ENCODE data around the gene ARID3B.

ARID3B gene

DNA sequence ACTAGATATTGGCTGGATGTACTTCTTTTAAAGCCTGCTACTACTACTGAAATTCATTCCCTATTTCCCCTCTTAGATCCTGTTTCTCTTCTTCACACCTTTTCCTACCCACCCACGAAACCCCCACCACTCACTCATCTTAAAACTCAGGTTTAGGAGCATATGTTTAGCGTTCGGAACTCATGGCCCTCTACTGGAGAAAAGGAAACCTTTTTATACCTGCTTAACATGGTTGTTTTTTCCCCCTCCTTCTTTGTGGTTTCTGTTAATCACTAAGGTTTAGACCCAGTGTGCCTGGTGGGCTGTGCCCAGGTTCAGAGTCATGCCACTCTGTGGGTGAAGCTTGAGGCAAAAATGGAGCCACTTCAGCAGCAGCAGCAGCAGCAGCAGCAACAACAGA, 2.6 kb downstream of the ARID3B start:
- H4K20me1 ChIP-seq (ENCODE audit: insufficient read depth) = no peaks in the 10 kb centered on the region
- peaks cover 58% of the 10 kb centered on the region for H3K4me1 ChIP-seq (ENCODE audit: low read depth, poor library complexity, severe bottlenecking)
- TF ChIP-seq, protein P1, sequence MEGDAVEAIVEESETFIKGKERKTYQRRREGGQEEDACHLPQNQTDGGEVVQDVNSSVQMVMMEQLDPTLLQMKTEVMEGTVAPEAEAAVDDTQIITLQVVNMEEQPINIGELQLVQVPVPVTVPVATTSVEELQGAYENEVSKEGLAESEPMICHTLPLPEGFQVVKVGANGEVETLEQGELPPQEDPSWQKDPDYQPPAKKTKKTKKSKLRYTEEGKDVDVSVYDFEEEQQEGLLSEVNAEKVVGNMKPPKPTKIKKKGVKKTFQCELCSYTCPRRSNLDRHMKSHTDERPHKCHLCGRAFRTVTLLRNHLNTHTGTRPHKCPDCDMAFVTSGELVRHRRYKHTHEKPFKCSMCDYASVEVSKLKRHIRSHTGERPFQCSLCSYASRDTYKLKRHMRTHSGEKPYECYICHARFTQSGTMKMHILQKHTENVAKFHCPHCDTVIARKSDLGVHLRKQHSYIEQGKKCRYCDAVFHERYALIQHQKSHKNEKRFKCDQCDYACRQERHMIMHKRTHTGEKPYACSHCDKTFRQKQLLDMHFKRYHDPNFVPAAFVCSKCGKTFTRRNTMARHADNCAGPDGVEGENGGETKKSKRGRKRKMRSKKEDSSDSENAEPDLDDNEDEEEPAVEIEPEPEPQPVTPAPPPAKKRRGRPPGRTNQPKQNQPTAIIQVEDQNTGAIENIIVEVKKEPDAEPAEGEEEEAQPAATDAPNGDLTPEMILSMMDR (conservative IDR thresholded peaks at IDR 0.05; ENCODE audit: low read depth, low read length) = peak; percentile 47
- H3K36me3 ChIP-seq (ENCODE audit: insufficient read depth) = peaks cover 2% of the 10 kb centered on the region; the same call in 1 of the 2 replicates
- H3K4me2 ChIP-seq = peak overlapping the region; percentile 94
- H3K27me3 ChIP-seq (ENCODE audit: insufficient read depth, low read depth) = no peaks in the 10 kb centered on the region
- H3K9ac ChIP-seq = peak overlapping the region; percentile 85
- no peak overlapping the region for H2AFZ ChIP-seq (ENCODE audit: low read depth)
- H3K4me3 ChIP-seq (IDR thresholded peaks at IDR 0.05; ENCODE audit: insufficient read depth, low read depth, low read length) = no peak overlapping the region
- H3K79me2 ChIP-seq (ENCODE audit: insufficient read depth, low read depth) = peaks cover 72% of the 10 kb centered on the region
- peak overlapping the region; percentile 79 for H3K27ac ChIP-seq

DNA sequence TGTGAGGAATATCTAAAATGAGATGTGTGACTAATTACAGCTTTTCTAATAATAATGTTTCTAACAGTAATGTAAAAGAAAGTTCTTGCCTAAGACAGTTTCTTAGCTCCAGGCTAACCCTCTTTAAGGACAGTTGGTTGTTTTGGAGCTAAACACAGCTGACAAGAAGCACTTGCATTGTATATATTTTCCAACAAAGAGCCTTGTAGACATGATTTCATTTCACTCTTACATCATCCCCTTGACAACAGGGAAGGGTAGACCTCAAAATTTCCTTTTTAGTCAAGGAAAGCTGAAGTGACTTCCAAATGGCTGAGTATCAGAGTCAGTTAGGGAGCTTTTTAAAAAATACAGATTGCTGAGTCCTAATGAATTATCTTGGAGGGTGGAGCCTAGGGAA, 4.1 kb downstream of the ARID3B start:
- H3K27ac ChIP-seq = peak overlapping the region; percentile 79
- no peak overlapping the region for H3K4me3 ChIP-seq (IDR thresholded peaks at IDR 0.05; ENCODE audit: insufficient read depth, low read depth, low read length)
- H3K4me1 ChIP-seq (ENCODE audit: low read depth, poor library complexity, severe bottlenecking) = peaks cover 60% of the 10 kb centered on the region
- peaks cover 73% of the 10 kb centered on the region for H3K79me2 ChIP-seq (ENCODE audit: insufficient read depth, low read depth)
- H4K20me1 ChIP-seq (ENCODE audit: insufficient read depth) = no peaks in the 10 kb centered on the region
- no peaks in the 10 kb centered on the region for H3K27me3 ChIP-seq (ENCODE audit: insufficient read depth, low read depth)
- H3K4me2 ChIP-seq = peak overlapping the region; percentile 94
- H3K36me3 ChIP-seq (ENCODE audit: insufficient read depth) = peaks cover 3% of the 10 kb centered on the region; the same call in 1 of the 2 replicates
- H3K9ac ChIP-seq = peak overlapping the region; percentile 35; the same call in 1 of the 2 replicates
- no peak overlapping the region for H2AFZ ChIP-seq (ENCODE audit: low read depth)
- TF ChIP-seq, protein P1 (conservative IDR thresholded peaks at IDR 0.05; ENCODE audit: low read depth, low read length) = no peak

DNA sequence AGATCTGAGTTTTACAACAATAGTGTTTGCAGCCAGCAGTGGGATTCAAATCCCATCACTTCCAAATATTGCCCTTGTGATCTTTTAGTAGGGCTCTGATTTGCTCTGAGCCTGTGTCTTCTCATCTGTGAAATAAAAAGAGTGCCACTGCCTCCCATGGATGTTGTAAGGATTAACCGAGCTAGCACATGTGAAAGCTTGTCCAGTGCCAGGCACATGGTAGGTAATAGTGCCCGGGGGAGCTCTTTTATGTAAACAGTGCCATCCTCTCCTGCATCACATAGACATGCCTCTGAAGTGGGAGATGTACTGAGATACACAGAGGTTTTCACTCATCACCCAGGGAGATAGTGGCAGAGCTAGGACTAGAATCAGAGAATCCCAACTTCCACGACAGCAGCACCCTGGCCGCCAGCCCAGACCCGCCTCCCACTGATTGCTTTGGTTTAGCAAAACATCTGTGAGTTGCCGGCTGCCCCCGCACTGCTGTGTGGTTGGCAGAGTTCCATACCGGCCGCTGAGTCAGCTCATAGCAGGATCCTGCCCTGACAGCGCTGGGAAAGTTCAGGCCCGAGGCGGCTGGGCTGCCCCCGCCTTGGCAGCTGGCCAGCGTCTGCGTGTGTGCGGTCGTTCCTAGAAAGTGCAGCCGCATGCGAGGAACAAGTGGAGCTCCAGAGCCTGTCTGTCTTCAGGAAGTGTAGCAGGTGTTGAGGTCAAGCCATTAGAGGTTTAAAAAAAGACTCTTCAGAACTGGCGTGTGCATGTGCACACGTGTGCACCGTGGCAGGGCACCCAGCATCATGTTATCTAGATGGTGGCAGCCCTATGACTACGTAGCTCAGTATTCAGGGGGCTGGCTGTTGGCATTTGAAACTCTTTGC, 5.0 kb downstream of the ARID3B start:
- H3K27ac ChIP-seq = peak overlapping the region; percentile 79
- no peak overlapping the region for H2AFZ ChIP-seq (ENCODE audit: low read depth)
- peak overlapping the region; percentile 94 for H3K4me2 ChIP-seq
- peaks cover 83% of the 10 kb centered on the region for H3K79me2 ChIP-seq (ENCODE audit: insufficient read depth, low read depth)
- TF ChIP-seq, protein P1 (conservative IDR thresholded peaks at IDR 0.05; ENCODE audit: low read depth, low read length) = no peak
- peaks cover 69% of the 10 kb centered on the region for H3K4me1 ChIP-seq (ENCODE audit: low read depth, poor library complexity, severe bottlenecking)
- no peak overlapping the region for H3K4me3 ChIP-seq (IDR thresholded peaks at IDR 0.05; ENCODE audit: insufficient read depth, low read depth, low read length)
- peaks cover 5% of the 10 kb centered on the region; the same call in 1 of the 2 replicates for H4K20me1 ChIP-seq (ENCODE audit: insufficient read depth)
- peaks cover 10% of the 10 kb centered on the region; the same call in 1 of the 2 replicates for H3K36me3 ChIP-seq (ENCODE audit: insufficient read depth)
- H3K9ac ChIP-seq = peak overlapping the region; percentile 35; the same call in 1 of the 2 replicates
- H3K27me3 ChIP-seq (ENCODE audit: insufficient read depth, low read depth) = no peaks in the 10 kb centered on the region

DNA sequence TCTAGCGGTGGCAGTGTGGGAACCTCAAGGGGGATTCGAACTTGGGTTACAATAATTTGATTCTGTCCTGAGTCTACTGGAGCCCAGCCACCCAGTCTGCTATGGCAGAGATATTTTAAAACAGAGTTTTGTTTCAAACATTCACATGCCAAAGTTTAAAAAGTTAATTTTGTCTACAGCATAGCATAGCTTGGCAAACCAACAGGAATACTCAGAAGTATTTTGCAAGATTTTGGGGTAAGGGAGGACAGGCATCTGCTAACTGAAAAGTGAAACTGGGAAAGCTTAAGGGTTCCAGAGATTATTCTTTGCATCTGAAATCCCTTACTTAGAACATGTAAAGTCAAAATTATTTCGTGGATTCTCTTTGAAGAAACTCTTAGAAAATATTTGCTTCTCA, 6.6 kb downstream of the ARID3B start:
- Histone ChIP-seq H3K4me3 (IDR thresholded peaks at IDR 0.05; ENCODE audit: insufficient read depth, low read depth, low read length) (no peak overlapping the region), H3K36me3 (ENCODE audit: insufficient read depth) (peaks cover 14% of the 10 kb centered on the region; the same call in 1 of the 2 replicates), H3K79me2 (ENCODE audit: insufficient read depth, low read depth) (peaks cover 83% of the 10 kb centered on the region), H2AFZ (ENCODE audit: low read depth) (no peak overlapping the region), H4K20me1 (ENCODE audit: insufficient read depth) (peaks cover 12% of the 10 kb centered on the region), H3K4me1 (ENCODE audit: low read depth, poor library complexity, severe bottlenecking) (peaks cover 83% of the 10 kb centered on the region), H3K27ac (peak overlapping the region; percentile 79; the same call in 1 of the 2 replicates), H3K4me2 (peak overlapping the region; percentile 80), H3K9ac (no peak overlapping the region), H3K27me3 (ENCODE audit: insufficient read depth, low read depth) (no peaks in the 10 kb centered on the region)
- TF ChIP-seq, protein P1 (conservative IDR thresholded peaks at IDR 0.05; ENCODE audit: low read depth, low read length) = no peak
